Fibroblast of lung (primary cell): ENCODE measurements around the gene NAALADL1.

Experiments used
- CTCF ChIP-seq, 2 donors: IDR thresholded peaks in 1 of 2; conservative IDR thresholded peaks in 1 of 2; 1 replicate in 1 of 2; 2 replicates in 1 of 2; pipeline ENCODE4 v1.5.1; 2011 to 2012; ENCODE audit warnings: low read length in 2 of 2, control low read depth in 1 of 2, inconsistent platforms in 1 of 2, low read depth in 1 of 2, mild to moderate bottlenecking in 1 of 2
- EZH2 ChIP-seq: IDR thresholded peaks from 2 replicates; pipeline ENCODE4 v1.5.1; 2012; ENCODE audit warnings: low read length, control low read depth, mild to moderate bottlenecking; ENCODE audit errors: missing control alignments

GRCh38 chr11:65090628-65091027 lies 32.3 kb upstream of the NAALADL1 start:
- no peak for TF ChIP-seq CTCF (conservative IDR thresholded peaks at IDR 0.05 in 1 of 2, IDR thresholded peaks at IDR 0.05 in 1 of 2; ENCODE audit: low read depth in 1 of 2, low read length in 2 of 2)
- TF ChIP-seq EZH2, result no peak
